Activated CD4-positive, alpha-beta T cell treated with anti-CD3 and anti-CD28 coated beads, Interleukin-2, amount 10 ng/mL, durations not matched to agents 7 days and 5 days (primary cell): ENCODE measurements around the gene CFAP70. TPM values are rescaled to one million over a fixed set of nuclear protein-coding genes. Genes with fewer than 3 reads are reported as not detected.
A peak's percentile ranks its signal among the peaks of the same experiment; 100 is the strongest.
"Not testable (repeated sequence)": the region's sequence is repeated elsewhere in the genome, so short reads cannot be mapped to it uniquely, and the experiment has no call there.

Source experiments
- CTCF ChIA-PET: fragments of 350-600 bp; sonication (Branson Sonifier 250); formaldehyde crosslinking; loops from one replicate; lab custom pipeline; 2021; ENCODE audit warnings: antibody characterized with exemption; lab: Charles Lee
- POLR2A ChIA-PET: fragments of 350-600 bp; sonication (Branson Sonifier 250); formaldehyde crosslinking; loops from one replicate; lab custom pipeline; 2021; ENCODE audit warnings: antibody characterized with exemption; lab: Charles Lee
- DNase-seq: peaks from one replicate; pipeline ENCODE4 v3.0.0-alpha.2; 2020
- H3K27ac Mint-ChIP-seq: one replicate; pipeline ENCODE4 v1.8.0; 2021; ENCODE audit warnings: mild to moderate bottlenecking, moderate library complexity, mixed read lengths
- H3K27me3 Mint-ChIP-seq: one replicate; pipeline ENCODE4 v1.8.0; 2021; ENCODE audit warnings: mixed read lengths
- H3K36me3 Mint-ChIP-seq: one replicate; pipeline ENCODE4 v1.8.0; 2021; ENCODE audit warnings: low read depth, mixed read lengths
- H3K4me1 Mint-ChIP-seq: one replicate; pipeline ENCODE4 v1.8.0; 2021; ENCODE audit warnings: mixed read lengths
- H3K4me3 Mint-ChIP-seq: one replicate; pipeline ENCODE4 v1.8.0; 2021; ENCODE audit warnings: mild to moderate bottlenecking, moderate library complexity, mixed read lengths
- H3K9me3 Mint-ChIP-seq: one replicate; pipeline ENCODE4 v1.8.0; 2021; ENCODE audit warnings: mixed read lengths
- total RNA-seq, 2 experiments: library from RNA; stranded (reverse); gene quantifications; one replicate each; pipeline ENCODE4 v1.2.3, GENCODE V29; 2021

CFAP70 gene
- total RNA-seq, 2 experiments from 2014 or later, result 0.57 to 0.75 TPM

- ChIA-PET POLR2A (no interaction called here), CTCF (interaction anchor here (1.4 to 2.0 kb wide), 3 partner anchors 9 to 381 kb away, joined by 3 to 6 read pairs (median 5); no protein-coding TSS in a partner anchor)
- H3K9me3 Mint-ChIP-seq, result peaks cover 9% of the 10 kb centered on the region
- peaks cover 5% of the 10 kb centered on the region for H3K36me3 Mint-ChIP-seq
- H3K4me1 Mint-ChIP-seq, result peaks cover 5% of the 10 kb centered on the region
- no peak for DNase-seq
- no peak overlapping the region for H3K4me3 Mint-ChIP-seq
- no peak overlapping the region for H3K27ac Mint-ChIP-seq
- H3K27me3 Mint-ChIP-seq, result peaks cover 6% of the 10 kb centered on the region
Measured at GRCh38 chr10:73262880-73263555, 95.6 kb downstream of the CFAP70 start.

- no peak overlapping the region for H3K27ac Mint-ChIP-seq
- ChIA-PET CTCF (interaction anchor here (2.0 kb wide), 1 partner anchor 9 kb away, joined by 5 read pairs; no protein-coding TSS in a partner anchor), POLR2A (no interaction called here)
- peaks cover 4% of the 10 kb centered on the region for H3K27me3 Mint-ChIP-seq
- H3K9me3 Mint-ChIP-seq, result peaks cover 9% of the 10 kb centered on the region
- H3K36me3 Mint-ChIP-seq, result peaks cover 5% of the 10 kb centered on the region
- DNase-seq, result no peak
- H3K4me1 Mint-ChIP-seq, result peaks cover 5% of the 10 kb centered on the region
- H3K4me3 Mint-ChIP-seq, result no peak overlapping the region
Measured at GRCh38 chr10:73262105-73262730, 96.4 kb downstream of the CFAP70 start.

- Mint-ChIP-seq H3K4me1 (peaks cover 5% of the 10 kb centered on the region), H3K27ac (no peak overlapping the region), H3K9me3 (peaks cover 9% of the 10 kb centered on the region), H3K4me3 (no peak overlapping the region), H3K27me3 (peaks cover 3% of the 10 kb centered on the region), H3K36me3 (peaks cover 5% of the 10 kb centered on the region)
- no peak for DNase-seq
- POLR2A ChIA-PET, result no interaction called here
- CTCF ChIA-PET, result no interaction called here
Measured at GRCh38 chr10:73261362-73261995, 97.2 kb downstream of the CFAP70 start.

- H3K27me3 Mint-ChIP-seq, H3K9me3 Mint-ChIP-seq, POLR2A ChIA-PET, H3K36me3 Mint-ChIP-seq, CTCF ChIA-PET, H3K4me3 Mint-ChIP-seq, H3K4me1 Mint-ChIP-seq, H3K27ac Mint-ChIP-seq, DNase-seq: not testable (repeated sequence)
Measured at GRCh38 chr10:73258612-73259011, 100.1 kb downstream of the CFAP70 start.

- peaks cover 29% of the 10 kb centered on the region for H3K36me3 Mint-ChIP-seq
- ChIA-PET POLR2A (interaction anchor here (1.0 kb wide), 1 partner anchor 106 kb away, joined by 3 read pairs; the partner anchor contains the start of gene CFAP70), CTCF (interaction anchor here (0.5 to 1.6 kb wide), 3 partner anchors 8 to 26 kb away, joined by 3 to 5 read pairs (median 4); no protein-coding TSS in a partner anchor)
- H3K27ac Mint-ChIP-seq, result peak overlapping the region; percentile 94
- H3K27me3 Mint-ChIP-seq, result no peaks in the 10 kb centered on the region
- no peak for DNase-seq
- H3K4me3 Mint-ChIP-seq, result peak overlapping the region; percentile 96
- H3K4me1 Mint-ChIP-seq, result peaks cover 37% of the 10 kb centered on the region
- peaks cover under 1% of the 10 kb centered on the region for H3K9me3 Mint-ChIP-seq
Measured at GRCh38 chr10:73253225-73253555, 105.5 kb downstream of the CFAP70 start.

- Mint-ChIP-seq H3K4me1 (peaks cover 43% of the 10 kb centered on the region), H3K36me3 (peaks cover 32% of the 10 kb centered on the region), H3K4me3 (peak within 1 kb of the TSS; percentile 96), H3K9me3 (no peaks in the 10 kb centered on the region), H3K27me3 (no peaks in the 10 kb centered on the region), H3K27ac (peak within 1 kb of the TSS; percentile 94)
- ChIA-PET POLR2A (interaction anchor here (1.0 kb wide), 2 partner anchors 106 to 157 kb away, joined by 3 to 5 read pairs; partner anchors contain the start of gene CFAP70), CTCF (interaction anchor here (0.5 to 1.6 kb wide), 6 partner anchors 8 to 849 kb away, joined by 3 to 5 read pairs (median 4); partner anchors contain the start of gene NUDT13)
- peak; percentile 96 for DNase-seq
Measured at GRCh38 chr10:73252445-73253224, 106.0 kb downstream of the CFAP70 start, which contains the start of gene MRPS16. Gene MRPS16 (minus strand): TSS chr10:73252644. CDS start chr10:73252482, 162 bp downstream.

GRCh38 chr10:73251683-73252444, 106.8 kb downstream of the CFAP70 start:
- ChIA-PET CTCF (interaction anchor here (0.6 to 1.0 kb wide), 3 partner anchors 141 to 850 kb away, joined by 3 to 5 read pairs (median 4); partner anchors contain the start of gene NUDT13), POLR2A (interaction anchor here (1.0 kb wide), 1 partner anchor 156 kb away, joined by 5 read pairs; no protein-coding TSS in a partner anchor)
- H3K4me1 Mint-ChIP-seq, result peaks cover 47% of the 10 kb centered on the region
- DNase-seq, result no peak
- H3K36me3 Mint-ChIP-seq, result peaks cover 32% of the 10 kb centered on the region
- peak overlapping the region; percentile 94 for H3K27ac Mint-ChIP-seq
- no peaks in the 10 kb centered on the region for H3K27me3 Mint-ChIP-seq
- H3K4me3 Mint-ChIP-seq, result peak overlapping the region; percentile 96
- H3K9me3 Mint-ChIP-seq, result no peaks in the 10 kb centered on the region

- Mint-ChIP-seq H3K27me3 (no peaks in the 10 kb centered on the region), H3K4me3 (peak overlapping the region; percentile 100), H3K4me1 (peaks cover 70% of the 10 kb centered on the region), H3K9me3 (no peaks in the 10 kb centered on the region), H3K36me3 (peaks cover 66% of the 10 kb centered on the region), H3K27ac (peak overlapping the region; percentile 98)
- CTCF ChIA-PET, result interaction anchor here (1.2 to 1.3 kb wide), 2 partner anchors 162 to 166 kb away, joined by 4 read pairs; no protein-coding TSS in a partner anchor
- POLR2A ChIA-PET, result interaction anchor here (0.5 to 0.7 kb wide), 2 partner anchors 37 to 990 kb away, joined by 3 read pairs; no protein-coding TSS in a partner anchor
- no peak for DNase-seq
Measured at GRCh38 chr10:73248259-73248724, 110.4 kb downstream of the CFAP70 start.

- CTCF ChIA-PET, result interaction anchor here (0.9 to 1.5 kb wide), 4 partner anchors 21 to 167 kb away, joined by 4 to 5 read pairs (median 4); no protein-coding TSS in a partner anchor
- H3K9me3 Mint-ChIP-seq, result no peaks in the 10 kb centered on the region
- H3K4me3 Mint-ChIP-seq, result peak overlapping the region; percentile 100
- peaks cover 72% of the 10 kb centered on the region for H3K36me3 Mint-ChIP-seq
- peaks cover 75% of the 10 kb centered on the region for H3K4me1 Mint-ChIP-seq
- H3K27me3 Mint-ChIP-seq, result no peaks in the 10 kb centered on the region
- no peak for DNase-seq
- H3K27ac Mint-ChIP-seq, result peak overlapping the region; percentile 98
- POLR2A ChIA-PET, result interaction anchor here (0.6 to 1.5 kb wide), 9 partner anchors 9 to 1499 kb away, joined by 3 to 10 read pairs (median 3); partner anchors contain the start of genes ANXA7, ECD, FAM149B1 and P4HA1
Measured at GRCh38 chr10:73247509-73248258, 111.0 kb downstream of the CFAP70 start.

GRCh38 chr10:73246646-73247508, 111.8 kb downstream of the CFAP70 start, which contains the start of gene DNAJC9:
Gene DNAJC9 (minus strand): TSS chr10:73247255. CDS start chr10:73247189, 66 bp downstream.
- H3K27me3 Mint-ChIP-seq, result no peaks in the 10 kb centered on the region
- no peaks in the 10 kb centered on the region for H3K9me3 Mint-ChIP-seq
- peak within 1 kb of the TSS; percentile 98 for H3K27ac Mint-ChIP-seq
- CTCF ChIA-PET, result interaction anchor here (0.9 to 1.5 kb wide), 3 partner anchors 20 to 168 kb away, joined by 4 to 5 read pairs (median 5); no protein-coding TSS in a partner anchor
- H3K4me3 Mint-ChIP-seq, result peak within 1 kb of the TSS; percentile 100
- POLR2A ChIA-PET, result interaction anchor here (0.5 to 1.5 kb wide), 10 partner anchors 8 to 1498 kb away, joined by 3 to 10 read pairs (median 3); partner anchors contain the start of genes ANXA7, ECD, FAM149B1 and P4HA1
- H3K36me3 Mint-ChIP-seq, result peaks cover 74% of the 10 kb centered on the region
- peaks cover 78% of the 10 kb centered on the region for H3K4me1 Mint-ChIP-seq
- peak; percentile 97 for DNase-seq
